Spleen (tissue), 11 donors: ENCODE measurements around the gene IL1F10. TPM values are rescaled to one million over a fixed set of nuclear protein-coding genes. Genes with fewer than 3 reads are reported as not detected.

ENCODE experiments used
- DNase-seq: peaks from one replicate; pipeline ENCODE4 v3.0.0-alpha.2; 2020
- H3K27ac ChIP-seq, 8 donors: fragments of 200-600 bp; sonication (generic) in 7 of 8; 1 replicate in 4 of 8; 2 replicates in 4 of 8; pipeline versions ENCODE4 v1.5.0 to v1.8.0; 2016 to 2021; ENCODE audit warnings: inconsistent platforms in 4 of 8, mild to moderate bottlenecking in 4 of 8, moderate library complexity in 1 of 8
- H3K27me3 ChIP-seq, 7 donors: fragments of 200-600 bp; sonication (generic) in 6 of 7; replicated peaks in 1 of 7; 1 replicate in 4 of 7; 2 replicates in 3 of 7; pipeline versions ENCODE4 v1.5.0 to v1.8.0; 2016 to 2021; ENCODE audit warnings: inconsistent platforms in 3 of 7, mild to moderate bottlenecking in 1 of 7
- H3K36me3 ChIP-seq, 6 donors: fragments of 200-600 bp; sonication (generic) in 5 of 6; 1 replicate in 4 of 6; 2 replicates in 2 of 6; pipeline versions ENCODE4 v1.5.0 to v1.8.0; 2016 to 2021; ENCODE audit warnings: inconsistent platforms in 2 of 6
- H3K4me1 ChIP-seq, 6 donors: fragments of 200-600 bp; sonication (generic) in 5 of 6; 1 replicate in 3 of 6; 2 replicates in 3 of 6; pipeline versions ENCODE4 v1.5.0 to v1.8.0; 2016 to 2021; ENCODE audit warnings: inconsistent platforms in 3 of 6
- H3K4me3 ChIP-seq, 8 donors: fragments of 200-600 bp; sonication (generic) in 7 of 8; 1 replicate in 4 of 8; 2 replicates in 4 of 8; pipeline versions ENCODE4 v1.5.0 to v1.8.0; 2016 to 2021; ENCODE audit warnings: inconsistent platforms in 4 of 8, mild to moderate bottlenecking in 4 of 8, moderate library complexity in 2 of 8
- H3K9me3 ChIP-seq, 8 donors: fragments of 200-600 bp; sonication (generic) in 7 of 8; 1 replicate in 4 of 8; 2 replicates in 4 of 8; pipeline versions ENCODE4 v1.5.0 to v1.8.0; 2016 to 2021; ENCODE audit warnings: inconsistent platforms in 4 of 8
- POLR2A ChIP-seq, 3 donors: fragments of 450-650 bp; IDR thresholded peaks; one replicate each; pipeline ENCODE4 v1.5.1; 2017; ENCODE audit warnings: antibody characterized with exemption in 3 of 3, mild to moderate bottlenecking in 1 of 3
- POLR2AphosphoS5 ChIP-seq, 3 donors: sonication (generic); formaldehyde crosslinking; IDR thresholded peaks; one replicate each; pipeline ENCODE4 v1.5.1; 2017; ENCODE audit warnings: antibody characterized with exemption in 3 of 3
- WGBS, 5 donors: extraction: QIAGEN DNeasy Blood & Tissue Kit in 3 of 5; methylation state at CpG; one replicate each; pipeline versions ENCODE4 v1.1.5 to v1.1.7; 2013 to 2018; 5-methylcytosine and 5-hydroxymethylcytosine counted together
- intact Hi-C: fragments of 100-400 bp; cut with DNase I; formaldehyde crosslinking; loops from one replicate; pipeline ENCODE4 v1.15.0; 2023; ENCODE audit warnings: low total_unique reads
- polyA plus RNA-seq, 3 donors: library from polyadenylated mRNA; stranded (reverse); fragments of 200-250 nt; gene quantifications; one replicate each; pipeline ENCODE4 v1.2.1, GENCODE V29; 2013
- total RNA-seq, 7 donors: library from RNA; depleted of rRNA in 3 of 7; stranded (reverse); fragments of >200 nt in 3 of 7; fragmentation: NEBNext Ultra II Directional in 4 of 7; extraction: Animal tissue kit (Norgen Biotek cat#: 25700) in 4 of 7; gene quantifications; one replicate each; pipeline versions ENCODE4 v1.1.0 to v1.2.1, GENCODE V29; 2016 to 2021
- TF ChIP-seq, protein P1 (sequence below), 11 experiments: fragments of 200-600 bp in 7 of 11; fragments of 450-650 bp in 4 of 11; sonication (generic) in 4 of 11; IDR thresholded peaks in 8 of 11; conservative IDR thresholded peaks in 3 of 11; 1 replicate in 7 of 11; 2 replicates in 4 of 11; pipeline versions ENCODE4 v1.4.0 to v1.8.0; 2016 to 2021; ENCODE audit warnings: antibody characterized with exemption in 11 of 11, inconsistent platforms in 4 of 11, mild to moderate bottlenecking in 1 of 11
- donor health status: healthy with polysubstance abuse.
- donor health status: DM: no; HTN: no; CAD: no; lungs with moderate emphysema.
- donor health status: DM: no; HTN: no; CAD: no.
- donor health status: Bipolar disorder and iron deficiency.
- donor health status: healthy.
- donor health status: DM: no; HTN: no; CAD: no.
- donor health status: DM: yes; HTN: yes; CAD: no.

Gene IL1F10
- total and polyA plus RNA-seq, 10 donors = not detected

GRCh38 chr2:113104054-113104611 lies 36.4 kb downstream of the IL1F10 start:
- DNase-seq = no peak
- H3K36me3 ChIP-seq = no peaks in the 10 kb centered on the region
- H3K27me3 ChIP-seq = peaks cover 0 to 4% (median 0%) of the 10 kb centered on the region in 7 donors
- TF ChIP-seq POLR2A (IDR thresholded peaks at IDR 0.05) = no peak
- TF ChIP-seq POLR2AphosphoS5 (IDR thresholded peaks at IDR 0.05) = no peak
- TF ChIP-seq, protein P1, sequence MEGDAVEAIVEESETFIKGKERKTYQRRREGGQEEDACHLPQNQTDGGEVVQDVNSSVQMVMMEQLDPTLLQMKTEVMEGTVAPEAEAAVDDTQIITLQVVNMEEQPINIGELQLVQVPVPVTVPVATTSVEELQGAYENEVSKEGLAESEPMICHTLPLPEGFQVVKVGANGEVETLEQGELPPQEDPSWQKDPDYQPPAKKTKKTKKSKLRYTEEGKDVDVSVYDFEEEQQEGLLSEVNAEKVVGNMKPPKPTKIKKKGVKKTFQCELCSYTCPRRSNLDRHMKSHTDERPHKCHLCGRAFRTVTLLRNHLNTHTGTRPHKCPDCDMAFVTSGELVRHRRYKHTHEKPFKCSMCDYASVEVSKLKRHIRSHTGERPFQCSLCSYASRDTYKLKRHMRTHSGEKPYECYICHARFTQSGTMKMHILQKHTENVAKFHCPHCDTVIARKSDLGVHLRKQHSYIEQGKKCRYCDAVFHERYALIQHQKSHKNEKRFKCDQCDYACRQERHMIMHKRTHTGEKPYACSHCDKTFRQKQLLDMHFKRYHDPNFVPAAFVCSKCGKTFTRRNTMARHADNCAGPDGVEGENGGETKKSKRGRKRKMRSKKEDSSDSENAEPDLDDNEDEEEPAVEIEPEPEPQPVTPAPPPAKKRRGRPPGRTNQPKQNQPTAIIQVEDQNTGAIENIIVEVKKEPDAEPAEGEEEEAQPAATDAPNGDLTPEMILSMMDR (IDR thresholded peaks at IDR 0.05 in 8 of 11, conservative IDR thresholded peaks at IDR 0.05 in 3 of 11) = no peak
- peaks cover 0 to 15% (median 0%) of the 10 kb centered on the region in 8 donors for H3K9me3 ChIP-seq
- no peaks in the 10 kb centered on the region for H3K4me1 ChIP-seq
- intact Hi-C loops = no loop called here
- WGBS, 5 donors = 72 to 94% (median 93%) methylated on average over 3 of the region's 3 CpGs
- no peak overlapping the region for H3K4me3 ChIP-seq
- H3K27ac ChIP-seq = no peak overlapping the region

DNA sequence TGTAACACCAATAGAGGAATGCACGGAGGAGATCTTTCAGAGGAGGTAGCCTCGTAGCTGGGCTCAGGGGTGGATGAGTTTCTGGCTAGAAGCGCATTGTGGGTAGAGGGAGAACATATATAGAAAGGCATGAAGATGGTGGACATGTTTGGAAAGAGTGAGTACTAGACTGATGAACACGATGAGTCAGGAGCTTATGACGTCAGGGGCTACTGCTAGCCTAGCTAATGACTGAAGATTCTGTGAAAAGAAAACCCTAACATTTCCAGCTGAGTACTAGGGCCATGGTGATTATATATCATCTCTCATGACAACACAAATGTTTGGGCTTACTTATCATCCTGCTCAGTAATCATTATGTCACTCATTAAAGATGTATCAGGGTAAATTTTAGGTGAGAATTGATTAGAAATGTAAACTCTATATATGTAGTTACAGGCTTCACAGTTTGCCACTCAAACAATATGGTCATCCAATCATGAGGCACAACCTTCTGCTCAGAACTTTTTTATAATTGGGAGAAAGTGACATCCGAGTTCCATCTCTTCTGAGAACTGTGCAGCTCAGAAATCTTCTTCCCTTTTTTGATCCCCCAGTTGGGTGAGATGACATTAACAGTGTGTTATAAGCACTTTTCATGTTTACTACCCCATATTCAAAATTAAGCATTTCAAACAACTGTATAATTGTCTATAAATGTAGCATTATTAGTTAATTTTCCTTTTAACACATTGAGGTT lies 37.4 kb downstream of the IL1F10 start:
- 72 to 86% (median 80%) methylated on average over 6 of the region's 6 CpGs for WGBS, 5 donors
- Histone ChIP-seq H3K9me3 (peaks cover 0 to 15% (median 0%) of the 10 kb centered on the region in 8 donors), H3K36me3 (no peaks in the 10 kb centered on the region), H3K27ac (no peak overlapping the region), H3K4me1 (no peaks in the 10 kb centered on the region), H3K4me3 (no peak overlapping the region), H3K27me3 (peaks cover 0 to 4% (median 0%) of the 10 kb centered on the region in 7 donors)
- DNase-seq = no peak
- intact Hi-C loops = no loop called here
- TF ChIP-seq POLR2A (IDR thresholded peaks at IDR 0.05) (no peak), POLR2AphosphoS5 (IDR thresholded peaks at IDR 0.05) (no peak)
- TF ChIP-seq, protein P1 (IDR thresholded peaks at IDR 0.05 in 8 of 11, conservative IDR thresholded peaks at IDR 0.05 in 3 of 11) = no peak

- 72 to 78% (median 75%) methylated on average over 3 of the region's 3 CpGs for WGBS, 5 donors
- TF ChIP-seq POLR2A (IDR thresholded peaks at IDR 0.05) = no peak
- peaks cover 0 to 4% (median 0%) of the 10 kb centered on the region in 7 donors for H3K27me3 ChIP-seq
- DNase-seq = no peak
- peaks cover 0 to 40% (median 12%) of the 10 kb centered on the region in 6 donors for H3K4me1 ChIP-seq
- no peaks in the 10 kb centered on the region for H3K36me3 ChIP-seq
- H3K27ac ChIP-seq = peak overlapping the region in 3 of 8 donors; percentile 9 to 76 (median 66)
- H3K9me3 ChIP-seq = no peaks in the 10 kb centered on the region
- intact Hi-C loops = no loop called here
- H3K4me3 ChIP-seq = no peak overlapping the region
Observed at GRCh38 chr2:113111121-113111520, 43.4 kb downstream of the IL1F10 start.

DNA sequence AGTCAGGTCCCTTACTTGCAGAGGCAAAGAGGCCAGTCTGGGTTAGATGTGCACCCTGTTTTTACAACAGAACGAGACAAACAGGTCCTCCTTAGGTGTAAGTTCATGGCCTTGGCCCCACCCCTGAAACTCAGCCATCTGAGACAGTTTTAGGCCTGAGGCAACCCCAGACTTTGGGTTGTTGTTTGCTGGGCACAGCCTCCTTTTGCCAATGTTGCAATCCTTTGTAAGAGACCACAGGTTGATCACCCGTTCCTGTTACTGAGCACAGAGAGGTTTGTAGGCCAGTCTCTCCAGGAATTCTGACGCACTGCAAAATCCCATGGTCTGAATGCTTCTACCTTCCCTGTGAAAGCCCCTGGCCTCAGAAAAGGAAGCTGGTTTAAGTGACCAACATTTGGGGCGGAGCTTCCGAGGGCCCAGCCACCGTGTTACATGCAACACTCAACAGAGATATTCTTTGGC lies 44.1 kb downstream of the IL1F10 start:
- no peak for DNase-seq
- Histone ChIP-seq H3K27me3 (peaks cover 0 to 4% (median 0%) of the 10 kb centered on the region in 7 donors), H3K4me3 (peak overlapping the region in 1 of 8 donors; percentile 16), H3K27ac (peak overlapping the region in 4 of 8 donors; percentile 9 to 76 (median 46)), H3K9me3 (no peaks in the 10 kb centered on the region), H3K36me3 (no peaks in the 10 kb centered on the region), H3K4me1 (peaks cover 6 to 47% (median 20%) of the 10 kb centered on the region in 6 donors)
- TF ChIP-seq POLR2A (IDR thresholded peaks at IDR 0.05) (no peak), POLR2AphosphoS5 (IDR thresholded peaks at IDR 0.05) (peak in 1 of 3 donors; percentile 25)
- WGBS, 5 donors = 38 to 64% (median 45%) methylated on average over 6 of the region's 6 CpGs
- intact Hi-C loops = no loop called here

DNA sequence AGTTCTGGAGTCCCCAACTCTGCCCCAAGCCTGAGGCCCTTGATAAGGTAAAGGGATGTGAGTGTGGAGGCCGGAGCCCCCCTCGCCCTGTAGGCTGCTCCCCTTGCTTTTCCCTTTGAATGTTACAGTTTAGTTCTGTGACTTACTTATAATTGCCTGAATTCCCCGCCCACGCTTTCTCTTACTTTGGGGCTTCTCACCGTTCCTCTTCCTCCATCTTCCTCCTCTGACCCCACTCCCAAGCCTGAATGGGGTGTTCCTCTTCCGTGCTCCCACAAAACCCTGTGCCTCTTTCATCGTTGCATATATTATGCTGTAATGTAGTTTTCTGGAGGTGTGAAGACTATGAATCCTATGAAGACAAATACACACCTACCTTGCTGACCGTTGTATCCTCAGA lies 44.7 kb downstream of the IL1F10 start:
- no peak for DNase-seq
- TF ChIP-seq, protein P1 (IDR thresholded peaks at IDR 0.05 in 8 of 11, conservative IDR thresholded peaks at IDR 0.05 in 3 of 11) = no peak
- TF ChIP-seq POLR2AphosphoS5 (IDR thresholded peaks at IDR 0.05) (no peak), POLR2A (IDR thresholded peaks at IDR 0.05) (no peak)
- no peaks in the 10 kb centered on the region for H3K36me3 ChIP-seq
- H3K27me3 ChIP-seq = peaks cover 0 to 2% (median 0%) of the 10 kb centered on the region in 7 donors
- H3K27ac ChIP-seq = peak overlapping the region in 5 of 8 donors; percentile 9 to 76 (median 26)
- peak overlapping the region in 1 of 8 donors; percentile 16 for H3K4me3 ChIP-seq
- intact Hi-C loops = no loop called here
- peaks cover 7 to 51% (median 20%) of the 10 kb centered on the region in 6 donors for H3K4me1 ChIP-seq
- no peaks in the 10 kb centered on the region for H3K9me3 ChIP-seq
- WGBS, 5 donors = 66 to 80% (median 77%) methylated on average over 8 of the region's 8 CpGs
